PC-3 (cell line): ENCODE measurements around the gene UNC5C. TPM values are rescaled to one million over a fixed set of nuclear protein-coding genes. Genes with fewer than 3 reads are reported as not detected.

Experiments
- ATAC-seq: fragments of 200-7000 bp; cut with Tn5 transposase; 2 replicates; pipeline ENCODE4 v1.9.1; 2020; ENCODE audit warnings: mild to moderate bottlenecking, moderate library complexity
- BruUV-seq: library from RNA; stranded (reverse); fragments of 400-500 nt; replicated peaks from 2 replicates; lab custom pipeline; 2021; lab: Mats Ljungman, UMichigan
- CTCF ChIA-PET: fragments of 300-600 bp; sonication (Branson Sonifier 250); formaldehyde crosslinking; loops from one replicate; lab custom pipeline; 2022; ENCODE audit warnings: antibody characterized with exemption; lab: Charles Lee
- POLR2A ChIA-PET: fragments of 300-600 bp; sonication (Branson Sonifier 250); formaldehyde crosslinking; loops from one replicate; lab custom pipeline; 2022; ENCODE audit warnings: antibody characterized with exemption; ENCODE audit not compliant: unreplicated experiment; lab: Charles Lee
- DNase-seq: peaks from one replicate; pipeline ENCODE4 v3.0.0-alpha.2; 2015
- H2AFZ ChIP-seq: fragments of 300-600 bp; sonication (generic); 2 replicates; pipeline ENCODE4 v1.6.0; 2016; ENCODE audit warnings: antibody characterized with exemption, low read length
- H3F3A ChIP-seq: fragments of 300-600 bp; sonication (generic); one replicate; pipeline ENCODE4 v1.6.0; 2017; ENCODE audit warnings: antibody characterized with exemption, low read length, control low read depth, mild to moderate bottlenecking; ENCODE audit not compliant: unreplicated experiment
- H3K27ac ChIP-seq: fragments of 300-600 bp; sonication (generic); 2 replicates; pipeline ENCODE4 v1.5.1; 2016; ENCODE audit warnings: mild to moderate bottlenecking, low read length
- H3K27me3 ChIP-seq: fragments of 300-600 bp; sonication (generic); 2 replicates; pipeline ENCODE4 v1.6.1; 2016; ENCODE audit warnings: low read length, mixed read lengths
- H3K36me3 ChIP-seq: fragments of 300-600 bp; sonication (generic); 2 replicates; pipeline ENCODE4 v1.6.1; 2016; ENCODE audit warnings: low read depth, mixed run types, low read length, mixed read lengths
- H3K4me1 ChIP-seq: fragments of 300-600 bp; sonication (generic); 2 replicates; pipeline ENCODE4 v1.5.1; 2016; ENCODE audit warnings: low read length; ENCODE audit not compliant: insufficient read depth
- H3K4me2 ChIP-seq: fragments of 300-600 bp; sonication (generic); 2 replicates; pipeline ENCODE4 v1.6.0; 2016; ENCODE audit warnings: low read length
- H3K4me3 ChIP-seq: fragments of 300-600 bp; sonication (generic); 2 replicates; pipeline ENCODE4 v1.5.1; 2016; ENCODE audit warnings: mild to moderate bottlenecking, low read length, mixed read lengths
- H3K79me2 ChIP-seq: fragments of 300-600 bp; sonication (generic); 2 replicates; pipeline ENCODE4 v1.6.1; 2017; ENCODE audit warnings: low read length, mixed read lengths
- H3K9ac ChIP-seq: fragments of 300-600 bp; sonication (generic); 2 replicates; pipeline ENCODE4 v1.6.0; 2016; ENCODE audit warnings: mild to moderate bottlenecking, low read length
- H3K9me2 ChIP-seq: fragments of 300-600 bp; sonication (generic); replicated peaks from 2 replicates; pipeline ENCODE4 v1.6.1; 2016; ENCODE audit warnings: mixed run types, low read length, mixed read lengths
- H3K9me3 ChIP-seq: fragments of 300-600 bp; sonication (generic); 2 replicates; pipeline ENCODE4 v1.6.1; 2016; ENCODE audit warnings: low read length, mixed read lengths
- H4K20me1 ChIP-seq: fragments of 300-600 bp; sonication (generic); 2 replicates; pipeline ENCODE4 v1.6.1; 2016; ENCODE audit warnings: low read length, mixed read lengths
- EZH2 ChIP-seq: fragments of 300-600 bp; sonication (generic); IDR thresholded peaks from one replicate; pipeline ENCODE4 v1.6.1; 2017; ENCODE audit warnings: antibody characterized with exemption, mild to moderate bottlenecking, low read length; ENCODE audit not compliant: unreplicated experiment
- EZH2phosphoT487 ChIP-seq: fragments of 300-600 bp; sonication (generic); IDR thresholded peaks from 2 replicates; pipeline ENCODE4 v1.6.1; 2018; ENCODE audit warnings: mild to moderate bottlenecking, antibody characterized with exemption, low read length, borderline replicate concordance
- intact Hi-C: fragments of 100-400 bp; cut with micrococcal nuclease; formaldehyde crosslinking; loops from 2 replicates; pipeline ENCODE4 v1.9.0; 2023
- total RNA-seq: library from RNA; depleted of rRNA; stranded (reverse); fragments of >200 nt; gene quantifications from 2 replicates; pipeline ENCODE4 v1.2.3, GENCODE V29; 2014
- TF ChIP-seq, protein P1 (sequence below): fragments of 300-600 bp; sonication (generic); conservative IDR thresholded peaks from 2 replicates; pipeline ENCODE4 v1.5.1; 2017; ENCODE audit warnings: antibody characterized with exemption, low read depth, mild to moderate bottlenecking, low read length

Gene UNC5C
- total RNA-seq, 1 experiment from 2014 or later: not detected

DNA sequence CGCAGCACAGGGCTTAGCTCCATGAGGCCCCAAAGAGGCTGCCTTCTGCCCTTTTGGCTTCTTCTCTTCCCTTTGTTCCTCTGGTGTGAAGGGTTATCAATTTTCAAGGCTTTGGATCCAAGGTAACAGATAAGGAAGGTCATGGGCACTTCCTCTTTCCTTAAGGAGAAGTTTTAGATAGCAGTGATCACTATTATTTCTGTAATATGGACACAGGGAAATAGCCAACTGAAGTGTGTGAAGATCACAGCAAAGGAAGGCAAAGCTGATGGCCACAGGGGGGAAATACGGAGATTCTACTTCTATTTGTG lies 366.8 kb downstream of the UNC5C start:
- no peaks in the 10 kb centered on the region for H3K4me1 ChIP-seq
- CTCF ChIA-PET: no interaction called here
- TF ChIP-seq, protein P1, sequence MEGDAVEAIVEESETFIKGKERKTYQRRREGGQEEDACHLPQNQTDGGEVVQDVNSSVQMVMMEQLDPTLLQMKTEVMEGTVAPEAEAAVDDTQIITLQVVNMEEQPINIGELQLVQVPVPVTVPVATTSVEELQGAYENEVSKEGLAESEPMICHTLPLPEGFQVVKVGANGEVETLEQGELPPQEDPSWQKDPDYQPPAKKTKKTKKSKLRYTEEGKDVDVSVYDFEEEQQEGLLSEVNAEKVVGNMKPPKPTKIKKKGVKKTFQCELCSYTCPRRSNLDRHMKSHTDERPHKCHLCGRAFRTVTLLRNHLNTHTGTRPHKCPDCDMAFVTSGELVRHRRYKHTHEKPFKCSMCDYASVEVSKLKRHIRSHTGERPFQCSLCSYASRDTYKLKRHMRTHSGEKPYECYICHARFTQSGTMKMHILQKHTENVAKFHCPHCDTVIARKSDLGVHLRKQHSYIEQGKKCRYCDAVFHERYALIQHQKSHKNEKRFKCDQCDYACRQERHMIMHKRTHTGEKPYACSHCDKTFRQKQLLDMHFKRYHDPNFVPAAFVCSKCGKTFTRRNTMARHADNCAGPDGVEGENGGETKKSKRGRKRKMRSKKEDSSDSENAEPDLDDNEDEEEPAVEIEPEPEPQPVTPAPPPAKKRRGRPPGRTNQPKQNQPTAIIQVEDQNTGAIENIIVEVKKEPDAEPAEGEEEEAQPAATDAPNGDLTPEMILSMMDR: no peak
- TF ChIP-seq EZH2 (no peak), EZH2phosphoT487 (no peak)
- no peaks in the 10 kb centered on the region for H3K79me2 ChIP-seq
- DNase-seq (no peak), ATAC-seq (no peak)
- H3F3A ChIP-seq: no peaks in the 10 kb centered on the region
- H3K36me3 ChIP-seq: no peaks in the 10 kb centered on the region
- no peak overlapping the region for H3K9ac ChIP-seq
- POLR2A ChIA-PET: no interaction called here
- H3K27me3 ChIP-seq: no peaks in the 10 kb centered on the region
- no peak overlapping the region for H3K4me2 ChIP-seq
- H2AFZ ChIP-seq: no peak overlapping the region
- no peaks in the 10 kb centered on the region for H3K9me2 ChIP-seq
- no peaks in the 10 kb centered on the region for H3K9me3 ChIP-seq
- no peak overlapping the region for H3K27ac ChIP-seq
- H4K20me1 ChIP-seq: no peaks in the 10 kb centered on the region
- intact Hi-C loops: no loop called here
- no peak overlapping the region for H3K4me3 ChIP-seq
- no TSS peak for BruUV-seq

DNA sequence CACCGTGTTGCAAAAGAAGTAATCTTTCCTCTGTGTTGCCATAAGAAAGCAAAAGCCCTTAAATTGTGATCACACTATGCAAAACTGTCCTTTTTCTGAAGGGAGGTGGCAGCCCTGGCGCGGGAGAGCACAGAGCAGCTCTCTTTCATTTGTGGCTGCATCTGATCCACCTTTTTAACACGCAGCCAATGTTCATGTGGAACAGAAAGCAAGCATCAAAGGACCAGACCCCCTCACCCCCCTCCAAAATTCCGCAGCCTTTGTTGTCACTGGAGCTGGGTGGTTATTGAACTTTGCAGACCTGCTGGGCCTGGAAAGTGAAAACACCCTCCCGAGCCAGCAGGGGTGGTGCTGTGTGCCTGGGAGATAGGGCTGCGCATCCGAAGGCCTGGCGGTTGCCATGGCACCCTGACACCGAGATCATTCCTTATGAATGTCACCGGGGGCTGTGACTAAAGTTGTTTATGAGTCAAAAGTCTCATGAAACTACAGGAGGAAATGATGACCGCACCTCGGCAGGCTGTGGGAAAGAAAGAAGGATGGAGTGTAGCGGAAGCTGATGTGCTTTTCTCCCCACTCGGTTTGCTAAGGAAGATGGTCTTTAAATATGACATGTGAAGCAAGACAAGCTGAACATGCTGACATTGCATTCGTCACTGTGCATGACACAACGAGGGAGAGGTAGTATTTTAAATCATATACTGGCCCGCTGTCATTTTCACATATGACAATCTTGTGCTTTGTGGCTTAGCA lies 367.4 kb downstream of the UNC5C start:
- Histone ChIP-seq H3F3A (no peaks in the 10 kb centered on the region), H3K27me3 (no peaks in the 10 kb centered on the region), H3K9me3 (no peaks in the 10 kb centered on the region), H3K79me2 (no peaks in the 10 kb centered on the region), H3K4me1 (no peaks in the 10 kb centered on the region), H4K20me1 (no peaks in the 10 kb centered on the region), H3K9ac (no peak overlapping the region), H3K27ac (no peak overlapping the region), H3K4me3 (no peak overlapping the region), H3K4me2 (no peak overlapping the region), H3K36me3 (no peaks in the 10 kb centered on the region), H2AFZ (no peak overlapping the region), H3K9me2 (no peaks in the 10 kb centered on the region)
- BruUV-seq: no TSS peak
- intact Hi-C loops: no loop called here
- CTCF ChIA-PET: no interaction called here
- DNase-seq (peak; percentile 5), ATAC-seq (no peak; the same call in 1 of the 2 replicates)
- POLR2A ChIA-PET: no interaction called here
- TF ChIP-seq EZH2phosphoT487 (no peak), EZH2 (no peak)
- TF ChIP-seq, protein P1: no peak

DNA sequence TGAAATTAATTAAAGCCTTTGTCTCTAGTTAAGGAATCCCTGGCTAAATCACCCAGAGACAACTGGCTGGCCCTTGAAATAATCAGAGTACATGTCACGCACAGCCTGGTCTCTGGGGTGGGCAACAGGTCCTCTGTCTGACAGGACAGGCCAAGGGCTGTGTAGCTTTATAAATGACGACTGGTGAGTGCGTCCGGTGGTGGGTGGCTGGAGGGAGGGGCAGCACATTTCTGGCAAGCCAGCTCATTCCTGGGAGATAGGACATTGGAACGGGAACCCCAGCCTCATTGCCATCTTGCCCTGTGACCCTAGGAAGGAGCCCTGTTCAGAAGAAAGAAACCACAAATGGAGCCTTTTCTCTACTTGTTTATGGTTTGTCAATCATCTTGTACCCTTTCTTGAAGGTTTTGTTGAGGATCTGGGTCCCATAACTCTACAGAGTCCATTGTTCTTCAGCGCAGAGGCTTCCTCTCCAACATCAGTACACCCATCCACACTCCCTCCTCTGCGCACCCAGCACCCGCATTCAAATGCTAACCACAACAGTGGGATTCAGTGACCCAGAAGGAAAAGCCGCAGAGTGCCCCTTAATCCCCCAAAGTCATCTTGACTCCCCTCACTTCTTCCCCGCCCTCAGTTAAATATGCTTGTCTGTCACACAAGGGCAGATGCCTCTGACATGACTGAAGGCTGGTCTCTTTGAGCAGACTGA lies 368.1 kb downstream of the UNC5C start:
- CTCF ChIA-PET: no interaction called here
- H3K36me3 ChIP-seq: no peaks in the 10 kb centered on the region
- ATAC-seq (no peak), DNase-seq (no peak)
- H3K27ac ChIP-seq: no peak overlapping the region
- no peaks in the 10 kb centered on the region for H4K20me1 ChIP-seq
- TF ChIP-seq, protein P1: no peak
- TF ChIP-seq EZH2 (no peak), EZH2phosphoT487 (no peak)
- H3K4me2 ChIP-seq: no peak overlapping the region
- H3K4me1 ChIP-seq: no peaks in the 10 kb centered on the region
- POLR2A ChIA-PET: no interaction called here
- no peaks in the 10 kb centered on the region for H3F3A ChIP-seq
- H3K4me3 ChIP-seq: no peak overlapping the region
- H3K9me3 ChIP-seq: no peaks in the 10 kb centered on the region
- no peaks in the 10 kb centered on the region for H3K27me3 ChIP-seq
- H3K79me2 ChIP-seq: no peaks in the 10 kb centered on the region
- H3K9me2 ChIP-seq: no peaks in the 10 kb centered on the region
- no TSS peak for BruUV-seq
- H2AFZ ChIP-seq: no peak overlapping the region
- H3K9ac ChIP-seq: no peak overlapping the region
- intact Hi-C loops: no loop called here
